GM12878 (cell line): ENCODE data around the gene CYP4F11. TPM values are rescaled to one million over a fixed set of nuclear protein-coding genes. Genes with fewer than 3 reads are reported as not detected.

Source experiments
- ATAC-seq: fragments of 200-7000 bp; cut with Tn5 transposase; 3 replicates; pipeline ENCODE4 v1.9.1; 2020; ENCODE audit warnings: mild to moderate bottlenecking, moderate library complexity
- BruUV-seq: library from RNA; stranded (reverse); fragments of 400-500 nt; replicated peaks from 2 replicates; lab custom pipeline; 2021; lab: Mats Ljungman, UMichigan
- CTCF ChIA-PET: fragments of 300-600 bp; sonication (Branson Sonifier 250); formaldehyde crosslinking; extraction: SDS; loops from one replicate; lab custom pipeline; 2021; ENCODE audit warnings: inconsistent platforms; lab: Yijun Ruan, JAX
- POLR2A ChIA-PET: fragments of 350-600 bp; formaldehyde crosslinking; extraction: SDS; loops from one replicate; lab custom pipeline; 2021; ENCODE audit warnings: inconsistent platforms; lab: Charles Lee
- RAD21 ChIA-PET: fragments of 300-600 bp; sonication (Branson Sonifier 250); formaldehyde crosslinking; loops from one replicate; lab custom pipeline; 2023; ENCODE audit warnings: antibody characterized with exemption; ENCODE audit not compliant: unreplicated experiment; lab: Charles Lee
- SMC1A ChIA-PET: fragments of 300-600 bp; sonication (Branson Sonifier 250); formaldehyde crosslinking; loops from one replicate; lab custom pipeline; 2023; ENCODE audit not compliant: unreplicated experiment, uncharacterized antibody; lab: Charles Lee
- DNase-seq: peaks from one replicate; pipeline ENCODE4 v3.0.0-alpha.2; 2011; ENCODE audit warnings: low read depth, low spot score
- FAIRE-seq: peaks from 3 replicates; lab custom pipeline; 2011; peaks lifted over from hg19 to GRCh38; lab: Jason Lieb, UNC
- H2AFZ ChIP-seq: 2 replicates; pipeline ENCODE4 v1.6.0; 2011; ENCODE audit warnings: low read depth, low read length, control low read depth; ENCODE audit not compliant: control insufficient read depth
- H3K27ac ChIP-seq: 2 replicates; pipeline ENCODE4 v1.5.1; 2011; ENCODE audit warnings: control low read depth; ENCODE audit not compliant: control insufficient read depth, insufficient read depth
- H3K27me3 ChIP-seq, 2 experiments: replicated peaks in 1 of 2; 2 replicates each; pipeline versions ENCODE4 v1.6.0 to v1.6.1; 2011; ENCODE audit warnings: low read length in 1 of 2; ENCODE audit not compliant: control insufficient read depth in 2 of 2, insufficient read depth in 2 of 2
- H3K36me3 ChIP-seq, 2 experiments: 2 replicates each; pipeline ENCODE4 v1.5.1; 2011; ENCODE audit warnings: low read length in 1 of 2; ENCODE audit not compliant: control insufficient read depth in 2 of 2, insufficient read depth in 2 of 2
- H3K4me1 ChIP-seq: 2 replicates; pipeline ENCODE4 v1.6.1; 2011; ENCODE audit warnings: mild to moderate bottlenecking, low read length, moderate library complexity, mixed read lengths; ENCODE audit not compliant: control insufficient read depth, insufficient read depth
- H3K4me2 ChIP-seq: 2 replicates; pipeline ENCODE4 v1.6.0; 2011; ENCODE audit warnings: control low read depth; ENCODE audit not compliant: control insufficient read depth, insufficient read depth
- H3K4me3 ChIP-seq: fragments of 200-600 bp; sonication (generic); 2 replicates; pipeline ENCODE4 v1.5.1; 2016
- H3K79me2 ChIP-seq: 2 replicates; pipeline ENCODE4 v1.6.0; 2011; ENCODE audit warnings: low read length; ENCODE audit not compliant: control insufficient read depth, insufficient read depth
- H3K9ac ChIP-seq: 2 replicates; pipeline ENCODE4 v1.8.0; 2011; ENCODE audit warnings: low read length, control low read depth, mixed read lengths; ENCODE audit not compliant: control insufficient read depth, insufficient read depth
- H3K9me3 ChIP-seq: replicated peaks from 3 replicates; pipeline ENCODE4 v1.5.1; 2011; ENCODE audit warnings: mild to moderate bottlenecking, low read length; ENCODE audit not compliant: control insufficient read depth, insufficient read depth
- H4K20me1 ChIP-seq: 2 replicates; pipeline ENCODE4 v1.6.0; 2011; ENCODE audit not compliant: control insufficient read depth, insufficient read depth
- BMI1 ChIP-seq: fragments of 450-650 bp; IDR thresholded peaks from 2 replicates; pipeline ENCODE4 v1.6.1; 2016; ENCODE audit warnings: mild to moderate bottlenecking, moderate library complexity, borderline replicate concordance
- ETV6 ChIP-seq, 2 experiments: fragments of 450-650 bp in 1 of 2; IDR thresholded peaks in 1 of 2; conservative IDR thresholded peaks in 1 of 2; 2 replicates each; pipeline ENCODE4 v1.6.1; 2014; ENCODE audit warnings: antibody characterized with exemption in 1 of 2, borderline replicate concordance in 1 of 2, low read depth in 1 of 2, mild to moderate bottlenecking in 1 of 2, moderate library complexity in 1 of 2
- GABPA ChIP-seq: IDR thresholded peaks from 2 replicates; pipeline ENCODE4 v1.6.1; 2014; ENCODE audit warnings: antibody characterized with exemption, low read depth, mild to moderate bottlenecking, inconsistent platforms
- KAT2A ChIP-seq: conservative IDR thresholded peaks from 2 replicates; pipeline ENCODE4 v1.6.1; 2011; ENCODE audit warnings: low read depth, low read length; ENCODE audit not compliant: control insufficient read depth
- PML ChIP-seq: IDR thresholded peaks from 2 replicates; pipeline ENCODE4 v1.6.1; 2012; ENCODE audit warnings: low read length, inconsistent platforms
- RAD51 ChIP-seq: fragments of 450-650 bp; IDR thresholded peaks from 2 replicates; pipeline ENCODE4 v1.6.1; 2016; ENCODE audit warnings: moderate library complexity, mild to moderate bottlenecking, inconsistent platforms
- RBBP5 ChIP-seq: fragments of 200-600 bp; sonication (generic); conservative IDR thresholded peaks from 2 replicates; pipeline ENCODE4 v1.6.1; 2016
- SMARCA5 ChIP-seq: fragments of 450-650 bp; IDR thresholded peaks from 2 replicates; pipeline ENCODE4 v1.6.1; 2017; ENCODE audit warnings: mild to moderate bottlenecking
- SRF ChIP-seq, 2 experiments: IDR thresholded peaks; 2 replicates each; pipeline ENCODE4 v1.6.1; 2011; ENCODE audit warnings: low read depth in 2 of 2, low read length in 2 of 2, mild to moderate bottlenecking in 1 of 2, moderate library complexity in 1 of 2
- ZNF217 ChIP-seq: fragments of 450-650 bp; IDR thresholded peaks from 2 replicates; pipeline ENCODE4 v1.6.1; 2017; ENCODE audit warnings: antibody characterized with exemption, mild to moderate bottlenecking
- WGBS: methylation state at CpG from one replicate; pipeline ENCODE4 v1.1.6; 2016; ENCODE audit warnings: low lambda C conversion rate; ENCODE audit not compliant: insufficient replicate concordance, insufficient coverage; ENCODE audit errors: missing lambda C conversion rate; 5-methylcytosine and 5-hydroxymethylcytosine counted together
- in situ Hi-C: fragments of 300-500 bp; cut with MboI; formaldehyde crosslinking; loops from 9 replicates; pipeline ENCODE4 v1.14.3; 2018; ENCODE audit warnings: mixed read lengths
- intact Hi-C: fragments of 100-400 bp; cut with micrococcal nuclease; formaldehyde crosslinking; loops from one replicate; pipeline ENCODE4 v1.14.2; 2022; ENCODE audit not compliant: unreplicated experiment
- polyA plus RNA-seq, 11 experiments: library from polyadenylated mRNA; depleted of rRNA in 4 of 11; unstranded in 6 of 11; stranded (reverse) in 5 of 11; fragments of >200 nt; fragmentation: Nextera tagmentation in 4 of 11; fragmentation: Illumina TruSeq in 1 of 11; extraction: Ambion mirVana in 4 of 11; extraction: Trizol in 1 of 11; gene quantifications; 1 replicate in 1 of 11; 2 replicates in 10 of 11; pipeline versions ENCODE4 v1.2.1 to v1.2.3, GENCODE V29; 2011 to 2016; ENCODE audit warnings: inconsistent platforms in 2 of 11, missing spikeins in 2 of 11, low read depth in 1 of 11
- total RNA-seq, 4 experiments: library from RNA; depleted of rRNA in 3 of 4; stranded (reverse); fragments of >200 nt in 3 of 4; fragmentation: Illumina TruSeq in 1 of 4; extraction: Trizol in 1 of 4; gene quantifications; 2 replicates each; pipeline versions ENCODE4 v1.2.1 to v1.2.3, GENCODE V29; 2013 to 2021
- TF ChIP-seq, protein P1 (sequence below): IDR thresholded peaks from 2 replicates; pipeline ENCODE4 v1.6.1; 2012; ENCODE audit warnings: low read length, inconsistent platforms
- TF ChIP-seq, protein P2 (sequence below): fragments of 450-650 bp; IDR thresholded peaks from 2 replicates; pipeline ENCODE4 v1.6.1; 2014; ENCODE audit warnings: mild to moderate bottlenecking

The CYP4F11 gene
- total and polyA plus RNA-seq, 10 of the 15 experiments (the other 5 are each of a cell fraction or from before 2014, with no cell fraction given) = not detected

DNA sequence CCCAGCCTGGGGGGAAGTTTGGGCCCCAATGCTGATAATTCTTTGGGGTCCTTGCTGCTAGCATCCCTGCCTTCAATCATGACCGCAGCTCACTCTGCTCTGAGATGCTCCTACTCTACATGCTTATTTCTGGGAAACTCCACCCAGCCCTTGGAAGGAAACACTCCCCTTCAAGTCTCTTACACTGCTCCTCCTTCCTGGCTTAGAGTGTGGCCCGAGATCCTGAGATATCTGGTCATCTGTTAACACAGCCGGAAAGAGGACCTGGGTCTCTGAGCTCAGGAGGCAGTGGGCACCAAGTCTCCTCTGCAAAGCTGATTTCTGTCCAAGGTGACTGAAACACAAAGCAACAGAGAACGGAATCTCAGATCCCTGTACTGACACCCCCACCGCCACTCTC, 69.5 kb downstream of the CYP4F11 start (continued):
- TF ChIP-seq SRF (IDR thresholded peaks at IDR 0.05; ENCODE audit: low read depth in 2 of 2, low read length in 2 of 2) (no peak), KAT2A (no peak)

DNA sequence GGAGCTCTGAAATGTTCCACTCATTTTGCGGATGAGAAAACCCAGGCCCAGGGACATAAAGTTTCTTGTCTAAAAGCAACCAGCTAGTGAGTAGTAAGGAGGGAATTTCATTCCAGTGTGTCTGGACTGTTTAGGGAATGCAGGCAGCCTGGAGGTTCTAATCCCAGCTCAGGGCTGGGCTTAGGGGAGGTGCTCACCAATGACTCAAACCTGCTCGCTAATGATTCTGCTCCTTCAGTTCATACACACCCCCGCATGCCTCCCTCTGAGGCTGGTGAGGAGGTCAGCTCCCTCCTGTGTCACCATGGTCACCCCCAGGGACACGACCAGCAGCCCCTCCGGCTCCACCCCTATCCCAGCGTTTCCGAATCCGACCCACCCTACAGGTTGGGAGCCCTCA, 71.1 kb downstream of the CYP4F11 start:
- Histone ChIP-seq H3K4me2 (no peak overlapping the region), H3K4me3 (no peak overlapping the region), H3K27me3 (no peaks in the 10 kb centered on the region), H3K9me3 (no peaks in the 10 kb centered on the region), H2AFZ (no peak overlapping the region), H4K20me1 (no peaks in the 10 kb centered on the region), H3K36me3 (no peaks in the 10 kb centered on the region), H3K79me2 (no peaks in the 10 kb centered on the region), H3K4me1 (no peaks in the 10 kb centered on the region), H3K27ac (no peak overlapping the region), H3K9ac (no peak overlapping the region)
- no TSS peak for BruUV-seq
- SMC1A ChIA-PET = no interaction called here
- RAD21 ChIA-PET = no interaction called here
- WGBS = 49% methylated on average over 7 of the region's 8 CpGs
- FAIRE-seq = no peak
- POLR2A ChIA-PET = no interaction called here
- intact Hi-C loops = no loop called here
- no peak for DNase-seq
- CTCF ChIA-PET = no interaction called here
- TF ChIP-seq, protein P1, sequence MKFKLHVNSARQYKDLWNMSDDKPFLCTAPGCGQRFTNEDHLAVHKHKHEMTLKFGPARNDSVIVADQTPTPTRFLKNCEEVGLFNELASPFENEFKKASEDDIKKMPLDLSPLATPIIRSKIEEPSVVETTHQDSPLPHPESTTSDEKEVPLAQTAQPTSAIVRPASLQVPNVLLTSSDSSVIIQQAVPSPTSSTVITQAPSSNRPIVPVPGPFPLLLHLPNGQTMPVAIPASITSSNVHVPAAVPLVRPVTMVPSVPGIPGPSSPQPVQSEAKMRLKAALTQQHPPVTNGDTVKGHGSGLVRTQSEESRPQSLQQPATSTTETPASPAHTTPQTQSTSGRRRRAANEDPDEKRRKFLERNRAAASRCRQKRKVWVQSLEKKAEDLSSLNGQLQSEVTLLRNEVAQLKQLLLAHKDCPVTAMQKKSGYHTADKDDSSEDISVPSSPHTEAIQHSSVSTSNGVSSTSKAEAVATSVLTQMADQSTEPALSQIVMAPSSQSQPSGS = no peak
- TF ChIP-seq ETV6 (conservative IDR thresholded peaks at IDR 0.05 in 1 of 2, IDR thresholded peaks at IDR 0.05 in 1 of 2; ENCODE audit: borderline replicate concordance in 1 of 2, low read depth in 1 of 2) (no peak), PML (no peak), RAD51 (no peak), RBBP5 (no peak), GABPA (no peak), SMARCA5 (no peak), ZNF217 (no peak), SRF (IDR thresholded peaks at IDR 0.05; ENCODE audit: low read depth in 2 of 2, low read length in 2 of 2) (no peak), BMI1 (no peak)
- TF ChIP-seq, protein P2, sequence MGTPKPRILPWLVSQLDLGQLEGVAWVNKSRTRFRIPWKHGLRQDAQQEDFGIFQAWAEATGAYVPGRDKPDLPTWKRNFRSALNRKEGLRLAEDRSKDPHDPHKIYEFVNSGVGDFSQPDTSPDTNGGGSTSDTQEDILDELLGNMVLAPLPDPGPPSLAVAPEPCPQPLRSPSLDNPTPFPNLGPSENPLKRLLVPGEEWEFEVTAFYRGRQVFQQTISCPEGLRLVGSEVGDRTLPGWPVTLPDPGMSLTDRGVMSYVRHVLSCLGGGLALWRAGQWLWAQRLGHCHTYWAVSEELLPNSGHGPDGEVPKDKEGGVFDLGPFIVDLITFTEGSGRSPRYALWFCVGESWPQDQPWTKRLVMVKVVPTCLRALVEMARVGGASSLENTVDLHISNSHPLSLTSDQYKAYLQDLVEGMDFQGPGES = no peak
- in situ Hi-C loops = no loop called here
- ATAC-seq = no peak
